Epithelial cell of proximal tubule (primary cell): ENCODE measurements around the gene CELA2B. TPM values are rescaled to one million over a fixed set of nuclear protein-coding genes. Genes with fewer than 3 reads are reported as not detected.
A peak's percentile ranks its signal among the peaks of the same experiment; 100 is the strongest.
"Not testable (repeated sequence)": the region's sequence is repeated elsewhere in the genome, so short reads cannot be mapped to it uniquely, and the experiment has no call there.

Experiments
- DNase-seq: peaks from one replicate; pipeline ENCODE4 v3.0.0-alpha.2; 2011; ENCODE audit warnings: low read depth
- H3K4me3 ChIP-seq: 2 replicates; pipeline ENCODE4 v1.5.1; 2011; ENCODE audit warnings: low read depth, mild to moderate bottlenecking, low read length
- total RNA-seq: library from RNA; depleted of rRNA; stranded (reverse); fragments of >200 nt; gene quantifications from 2 replicates; pipeline ENCODE4 v1.2.3, GENCODE V29; 2015
- TF ChIP-seq, protein P1 (sequence below): conservative IDR thresholded peaks from 2 replicates; pipeline ENCODE4 v1.5.1; 2012; ENCODE audit warnings: low read depth, mild to moderate bottlenecking, low read length

CELA2B gene
- not detected in 2 replicates for total RNA-seq

DNA sequence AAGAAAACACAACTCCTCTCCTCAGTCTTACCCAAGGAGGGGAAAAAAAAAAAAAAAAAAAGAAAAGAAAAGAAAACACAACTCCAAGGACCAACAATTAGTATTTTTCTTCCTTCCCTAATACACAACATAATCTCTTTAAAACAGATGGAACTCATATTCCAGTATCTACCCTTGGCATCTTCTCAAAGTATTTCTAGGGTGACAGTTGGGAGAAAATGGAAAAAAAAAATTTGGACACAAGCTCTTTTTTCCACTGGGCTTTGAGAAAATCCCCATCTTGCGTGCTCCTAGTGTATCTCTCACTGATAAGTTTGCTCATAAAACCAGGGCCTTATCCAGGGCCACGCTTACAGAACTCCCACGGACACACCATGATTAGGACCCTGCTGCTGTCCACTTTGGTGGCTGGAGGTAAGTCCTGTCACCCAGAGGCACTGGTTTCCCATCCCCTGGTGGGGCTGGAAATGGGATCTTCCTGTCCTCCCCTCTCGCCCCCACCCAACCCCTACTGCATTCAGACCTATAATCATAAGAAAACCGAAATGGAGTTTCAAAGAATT is at the start of gene CELA2B:
CELA2B (plus strand) TSS at position 353 of the 563 bp plus-strand sequence; CDS start at position 375, 22 bp downstream.
- TF ChIP-seq, protein P1, sequence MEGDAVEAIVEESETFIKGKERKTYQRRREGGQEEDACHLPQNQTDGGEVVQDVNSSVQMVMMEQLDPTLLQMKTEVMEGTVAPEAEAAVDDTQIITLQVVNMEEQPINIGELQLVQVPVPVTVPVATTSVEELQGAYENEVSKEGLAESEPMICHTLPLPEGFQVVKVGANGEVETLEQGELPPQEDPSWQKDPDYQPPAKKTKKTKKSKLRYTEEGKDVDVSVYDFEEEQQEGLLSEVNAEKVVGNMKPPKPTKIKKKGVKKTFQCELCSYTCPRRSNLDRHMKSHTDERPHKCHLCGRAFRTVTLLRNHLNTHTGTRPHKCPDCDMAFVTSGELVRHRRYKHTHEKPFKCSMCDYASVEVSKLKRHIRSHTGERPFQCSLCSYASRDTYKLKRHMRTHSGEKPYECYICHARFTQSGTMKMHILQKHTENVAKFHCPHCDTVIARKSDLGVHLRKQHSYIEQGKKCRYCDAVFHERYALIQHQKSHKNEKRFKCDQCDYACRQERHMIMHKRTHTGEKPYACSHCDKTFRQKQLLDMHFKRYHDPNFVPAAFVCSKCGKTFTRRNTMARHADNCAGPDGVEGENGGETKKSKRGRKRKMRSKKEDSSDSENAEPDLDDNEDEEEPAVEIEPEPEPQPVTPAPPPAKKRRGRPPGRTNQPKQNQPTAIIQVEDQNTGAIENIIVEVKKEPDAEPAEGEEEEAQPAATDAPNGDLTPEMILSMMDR, result no peak

DNA sequence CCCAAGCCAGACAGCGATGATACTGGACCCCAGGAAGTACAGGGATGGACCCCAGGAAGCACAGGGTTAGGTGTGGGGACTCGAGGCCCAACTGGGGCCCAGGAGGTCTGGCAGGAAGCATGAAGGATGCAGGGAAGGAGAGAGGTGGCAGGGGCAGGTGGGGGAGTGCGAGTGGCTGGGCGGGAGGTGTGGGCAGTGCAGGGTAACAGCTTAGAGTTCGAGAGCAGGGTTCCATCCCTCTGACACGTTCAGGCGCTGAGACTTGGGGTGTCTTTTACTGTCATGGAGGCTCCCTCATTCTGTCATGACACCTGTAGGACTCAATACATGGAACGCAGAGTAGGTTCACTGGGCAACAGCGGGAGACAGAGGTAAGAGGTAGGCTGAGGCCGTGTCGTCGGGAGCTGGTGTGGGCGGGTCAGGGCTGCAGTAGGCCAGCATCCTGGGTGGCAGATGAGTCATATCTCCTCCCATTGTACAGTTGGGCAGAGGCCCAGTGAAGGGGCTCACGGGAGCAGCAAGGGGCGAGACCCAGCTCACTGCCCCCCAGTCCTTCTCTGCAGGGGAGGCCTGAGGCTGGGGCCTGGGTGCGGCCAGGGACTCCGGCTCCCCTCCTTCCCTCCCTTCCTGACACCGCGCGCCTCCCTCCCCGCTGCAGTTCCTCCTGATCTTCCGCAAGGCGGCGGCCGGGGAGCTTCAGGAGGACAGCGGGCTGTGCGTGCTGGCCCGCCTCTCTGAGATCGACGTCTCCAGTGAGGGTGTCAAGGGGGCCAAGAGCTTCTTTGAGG is 49.2 kb upstream of the CELA2B start:
- no peak for DNase-seq
- no peak overlapping the region for H3K4me3 ChIP-seq
- TF ChIP-seq, protein P1, result no peak

More for the DNA sequence above, at the start of gene CELA2B:
- no peak within 1 kb of the TSS for H3K4me3 ChIP-seq
- no peak for DNase-seq

DNA sequence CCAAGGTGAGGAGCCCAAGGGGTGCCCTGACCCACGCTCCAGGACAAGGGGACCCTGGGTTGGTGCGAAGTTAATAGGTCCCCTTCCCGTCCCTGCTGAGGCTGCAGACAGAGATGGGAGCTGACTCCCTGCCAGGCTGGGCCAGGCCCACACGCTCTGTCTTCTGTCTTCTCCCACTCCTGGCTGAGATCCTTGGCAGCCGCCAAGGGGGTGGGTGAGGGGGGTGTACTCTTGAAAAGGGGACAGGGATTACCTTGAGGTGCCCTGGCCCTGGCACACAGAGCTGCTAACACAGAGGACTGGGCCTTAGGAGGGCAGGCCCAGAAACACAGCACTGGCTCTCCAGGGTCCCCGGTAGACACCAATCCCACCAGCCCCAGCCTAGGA is 48.6 kb upstream of the CELA2B start:
- TF ChIP-seq, protein P1, result no peak
- no peak overlapping the region for H3K4me3 ChIP-seq
- DNase-seq, result no peak

DNA sequence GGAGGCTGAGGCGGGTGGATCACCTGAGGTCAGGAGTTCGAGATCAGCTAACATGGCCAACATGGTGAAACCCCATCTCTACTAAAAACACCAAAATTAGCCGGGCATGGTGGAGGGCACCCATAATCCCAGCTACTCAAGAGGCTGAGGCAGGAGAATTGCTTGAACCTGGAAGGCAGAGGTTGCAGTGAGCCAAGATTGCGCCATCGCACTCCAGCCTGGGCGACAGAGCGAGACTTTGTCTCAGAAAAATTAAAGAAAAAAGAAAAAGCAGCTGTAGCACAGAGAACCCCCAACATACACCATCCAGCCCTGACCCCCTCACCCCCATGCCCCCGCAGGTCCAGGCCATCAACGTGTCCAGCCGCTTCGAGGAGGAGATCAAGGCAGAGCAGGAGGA is 47.7 kb upstream of the CELA2B start:
- H3K4me3 ChIP-seq, DNase-seq: not testable (repeated sequence)

DNA sequence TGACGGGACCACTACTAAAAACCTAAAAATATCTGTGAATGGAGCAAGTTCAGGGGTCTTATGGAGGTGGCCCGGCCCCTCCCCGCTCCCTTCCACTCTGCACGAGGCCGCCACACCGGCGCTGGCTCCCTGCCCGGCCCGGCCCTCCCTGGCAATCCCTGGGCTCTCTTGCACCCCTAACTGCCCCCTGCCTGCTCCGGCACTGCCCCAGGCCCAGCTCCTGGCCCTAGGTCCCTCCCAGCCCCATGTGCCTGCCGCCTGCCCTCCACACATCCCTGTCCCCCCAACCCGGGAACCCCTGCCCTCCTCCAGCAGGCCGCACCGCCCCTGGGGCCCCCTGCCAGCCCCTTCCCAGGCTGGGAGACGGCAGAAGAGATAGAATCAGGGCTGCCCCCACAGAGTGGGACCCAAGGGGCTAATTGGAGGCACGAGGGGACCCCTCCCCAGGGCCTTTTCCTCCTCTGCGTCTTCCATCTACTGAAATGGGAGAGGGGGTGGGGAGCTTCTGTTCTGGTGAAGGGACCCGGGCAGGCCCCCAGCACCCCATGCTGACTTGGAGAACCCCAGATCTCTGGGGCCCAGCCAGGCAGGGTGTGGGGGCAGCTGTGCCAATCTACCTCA is 47.0 kb upstream of the CELA2B start:
- TF ChIP-seq, protein P1, result no peak
- no peak overlapping the region for H3K4me3 ChIP-seq
- no peak for DNase-seq

DNA sequence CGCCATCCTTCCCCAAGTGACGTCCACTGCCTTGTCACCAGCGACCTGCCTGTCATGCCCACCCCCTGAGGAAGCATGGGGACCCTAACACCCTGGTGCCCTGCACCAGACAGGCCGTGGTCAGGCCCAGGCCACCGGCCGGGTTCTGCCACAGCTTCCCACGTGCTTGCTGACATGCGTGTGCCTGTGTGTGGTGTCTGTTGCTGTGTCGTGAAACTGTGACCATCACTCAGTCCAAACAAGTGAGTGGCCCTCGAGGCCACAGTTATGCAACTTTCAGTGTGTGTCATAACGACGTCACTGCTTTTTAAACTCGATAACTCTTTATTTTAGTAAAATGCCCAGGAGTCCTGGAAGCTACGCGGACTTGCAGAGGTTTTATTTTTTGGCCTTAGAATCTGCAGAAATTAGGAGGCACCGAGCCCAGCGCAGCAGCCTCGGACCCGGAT is 46.2 kb upstream of the CELA2B start:
- TF ChIP-seq, protein P1, result no peak
- no peak for DNase-seq
- no peak overlapping the region for H3K4me3 ChIP-seq

DNA sequence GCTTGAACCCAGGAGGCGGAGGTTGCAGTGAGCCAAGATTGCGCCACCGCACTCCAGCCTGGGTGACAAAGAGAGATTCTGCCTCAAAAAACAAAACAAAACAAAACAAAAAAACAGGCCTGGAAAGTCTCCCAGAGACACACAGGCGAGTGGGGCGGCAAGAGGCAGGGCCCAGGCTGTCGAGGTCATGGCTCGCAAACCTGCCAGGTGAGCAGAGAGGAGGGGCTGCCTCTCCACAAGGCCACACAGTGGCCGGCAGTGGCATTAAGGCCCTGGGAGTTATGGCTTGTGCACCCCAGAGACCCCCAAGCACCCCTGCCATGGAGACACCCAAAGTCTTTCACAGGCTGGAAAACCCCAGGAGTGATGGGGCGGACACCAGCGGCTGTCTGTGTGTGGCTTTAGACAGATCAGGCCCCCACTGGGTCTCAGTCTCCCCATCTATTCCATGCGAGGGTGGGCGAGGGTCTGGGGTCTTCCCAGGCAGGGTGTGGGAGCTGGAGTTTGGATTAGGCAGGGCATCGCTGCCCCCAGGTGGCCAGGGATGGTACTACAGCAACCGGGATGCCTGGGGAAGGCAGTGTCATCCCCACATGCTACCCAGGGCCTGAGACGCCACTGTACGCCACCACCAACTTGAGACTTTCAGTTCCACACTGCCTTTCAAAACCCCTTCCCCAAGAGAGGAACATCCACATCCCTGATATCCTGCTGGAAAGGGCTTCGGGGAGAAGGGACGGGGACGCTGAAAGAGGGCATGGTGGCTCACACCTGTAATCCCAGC is 44.9 kb upstream of the CELA2B start:
- DNase-seq, result no peak
- H3K4me3 ChIP-seq, result no peak overlapping the region
- TF ChIP-seq, protein P1, result peak; percentile 92
